PC-3 (cell line): ENCODE data around the gene C16orf74.

Experiments
- EZH2 ChIP-seq: fragments of 300-600 bp; sonication (generic); IDR thresholded peaks from one replicate; pipeline ENCODE4 v1.6.1; 2017; ENCODE audit warnings: antibody characterized with exemption, mild to moderate bottlenecking, low read length; ENCODE audit not compliant: unreplicated experiment
- TF ChIP-seq, protein P1 (sequence below): fragments of 300-600 bp; sonication (generic); conservative IDR thresholded peaks from 2 replicates; pipeline ENCODE4 v1.5.1; 2017; ENCODE audit warnings: antibody characterized with exemption, low read depth, mild to moderate bottlenecking, low read length

DNA sequence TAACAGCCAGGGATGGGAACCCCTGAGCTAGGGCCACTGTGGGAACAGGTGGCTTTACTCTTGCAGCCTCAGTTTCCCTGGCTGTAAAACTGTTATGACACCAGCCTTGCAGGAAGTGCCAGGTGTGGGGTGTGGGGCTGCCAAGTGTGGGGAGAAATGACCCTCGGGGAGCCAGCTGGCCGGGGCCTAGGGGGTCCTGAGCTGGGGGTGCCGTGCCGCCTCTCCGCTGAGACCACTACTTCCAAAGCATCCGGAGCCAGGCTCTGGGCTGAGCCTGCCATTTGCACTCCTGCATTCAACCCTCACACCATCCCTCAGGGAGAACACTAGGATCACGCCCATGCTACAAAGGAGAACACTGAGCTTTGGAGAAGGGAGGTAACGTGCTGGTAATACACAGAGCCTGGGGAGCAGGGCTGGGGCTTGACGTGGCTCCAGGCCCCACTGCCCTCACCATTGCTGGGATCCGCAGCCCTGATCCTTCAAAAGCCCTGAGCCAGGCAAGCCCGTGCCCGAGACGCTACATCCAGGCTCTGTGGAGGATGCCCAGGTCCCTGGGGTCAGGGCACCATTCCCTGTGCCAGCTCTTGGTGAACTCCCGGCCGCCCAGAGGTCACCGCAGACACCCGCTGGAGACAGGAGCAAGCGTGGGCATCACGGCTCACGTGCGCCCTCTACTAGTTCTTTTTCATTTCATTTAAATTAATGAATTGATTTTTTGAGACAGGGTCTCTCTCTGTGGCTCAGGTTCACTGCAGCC, 33.3 kb downstream of the C16orf74 start:
- TF ChIP-seq, protein P1, sequence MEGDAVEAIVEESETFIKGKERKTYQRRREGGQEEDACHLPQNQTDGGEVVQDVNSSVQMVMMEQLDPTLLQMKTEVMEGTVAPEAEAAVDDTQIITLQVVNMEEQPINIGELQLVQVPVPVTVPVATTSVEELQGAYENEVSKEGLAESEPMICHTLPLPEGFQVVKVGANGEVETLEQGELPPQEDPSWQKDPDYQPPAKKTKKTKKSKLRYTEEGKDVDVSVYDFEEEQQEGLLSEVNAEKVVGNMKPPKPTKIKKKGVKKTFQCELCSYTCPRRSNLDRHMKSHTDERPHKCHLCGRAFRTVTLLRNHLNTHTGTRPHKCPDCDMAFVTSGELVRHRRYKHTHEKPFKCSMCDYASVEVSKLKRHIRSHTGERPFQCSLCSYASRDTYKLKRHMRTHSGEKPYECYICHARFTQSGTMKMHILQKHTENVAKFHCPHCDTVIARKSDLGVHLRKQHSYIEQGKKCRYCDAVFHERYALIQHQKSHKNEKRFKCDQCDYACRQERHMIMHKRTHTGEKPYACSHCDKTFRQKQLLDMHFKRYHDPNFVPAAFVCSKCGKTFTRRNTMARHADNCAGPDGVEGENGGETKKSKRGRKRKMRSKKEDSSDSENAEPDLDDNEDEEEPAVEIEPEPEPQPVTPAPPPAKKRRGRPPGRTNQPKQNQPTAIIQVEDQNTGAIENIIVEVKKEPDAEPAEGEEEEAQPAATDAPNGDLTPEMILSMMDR, result peak; percentile 70
- TF ChIP-seq EZH2, result no peak
